H9 (cell line): Measurements from ENCODE around the gene PLEKHM3. TPM values are rescaled to one million over a fixed set of nuclear protein-coding genes. Genes with fewer than 3 reads are reported as not detected.

Experiments
- DNase-seq: peaks from one replicate; pipeline ENCODE4 v3.0.0-alpha.2; 2017
- H2AFZ ChIP-seq: one replicate; pipeline ENCODE4 v1.6.1; 2013; ENCODE audit warnings: mild to moderate bottlenecking, low read length, control low read depth, moderate library complexity
- H2AK5ac ChIP-seq: 2 replicates; pipeline ENCODE4 v1.6.1; 2013; ENCODE audit warnings: low read length, control low read depth, mixed read lengths; ENCODE audit not compliant: insufficient read length
- H2BK120ac ChIP-seq: one replicate; pipeline ENCODE4 v1.6.1; 2013; ENCODE audit warnings: low read depth, mild to moderate bottlenecking, low read length, control low read depth, inconsistent platforms; ENCODE audit not compliant: poor library complexity, severe bottlenecking
- H2BK12ac ChIP-seq: 2 replicates; pipeline ENCODE4 v1.6.1; 2013; ENCODE audit warnings: low read length, control low read depth, mixed read lengths, low read depth; ENCODE audit not compliant: insufficient read length
- H2BK15ac ChIP-seq: 2 replicates; pipeline ENCODE4 v1.6.1; 2013; ENCODE audit warnings: low read depth, low read length, control low read depth
- H2BK20ac ChIP-seq: one replicate; pipeline ENCODE4 v1.6.1; 2013; ENCODE audit warnings: low read depth, mild to moderate bottlenecking, low read length, control low read depth, inconsistent platforms; ENCODE audit not compliant: poor library complexity, severe bottlenecking
- H2BK5ac ChIP-seq: 2 replicates; pipeline ENCODE4 v1.6.1; 2013; ENCODE audit warnings: low read length, control low read depth, mixed read lengths; ENCODE audit not compliant: insufficient read length
- H3K14ac ChIP-seq: 2 replicates; pipeline ENCODE4 v1.6.1; 2013; ENCODE audit warnings: low read length, control low read depth; ENCODE audit not compliant: insufficient read depth
- H3K18ac ChIP-seq: 2 replicates; pipeline ENCODE4 v1.6.1; 2013; ENCODE audit warnings: low read depth, mild to moderate bottlenecking, mixed read lengths, low read length, control low read depth; ENCODE audit not compliant: insufficient read length
- H3K23ac ChIP-seq: 2 replicates; pipeline ENCODE4 v1.6.1; 2013; ENCODE audit warnings: low read length, control low read depth, mixed read lengths, low read depth; ENCODE audit not compliant: insufficient read length
- H3K23me2 ChIP-seq: 2 replicates; pipeline ENCODE4 v1.6.1; 2013; ENCODE audit warnings: low read depth, mild to moderate bottlenecking, mixed read lengths, low read length, control low read depth; ENCODE audit not compliant: insufficient read length, poor library complexity, severe bottlenecking
- H3K27ac ChIP-seq: 2 replicates; pipeline ENCODE4 v1.5.1; 2013; ENCODE audit warnings: low read length, control low read depth, mixed read lengths, low read depth; ENCODE audit not compliant: insufficient read length
- H3K27me3 ChIP-seq: 2 replicates; pipeline ENCODE4 v1.6.1; 2013; ENCODE audit warnings: low read length, control low read depth, inconsistent platforms; ENCODE audit not compliant: insufficient read depth
- H3K4ac ChIP-seq: 2 replicates; pipeline ENCODE4 v1.6.1; 2013; ENCODE audit warnings: low read depth, mild to moderate bottlenecking, control low read depth, inconsistent platforms, low read length, moderate library complexity
- H3K4me1 ChIP-seq: 2 replicates; pipeline ENCODE4 v1.6.1; 2013; ENCODE audit warnings: low read length, control low read depth, inconsistent platforms; ENCODE audit not compliant: insufficient read depth
- H3K4me2 ChIP-seq: 2 replicates; pipeline ENCODE4 v1.6.1; 2013; ENCODE audit warnings: low read length, control low read depth, mixed read lengths; ENCODE audit not compliant: insufficient read length, insufficient read depth
- H3K56ac ChIP-seq: 2 replicates; pipeline ENCODE4 v1.6.1; 2013; ENCODE audit warnings: low read depth, mild to moderate bottlenecking, mixed read lengths, low read length, control low read depth; ENCODE audit not compliant: insufficient read length
- H3K79me1 ChIP-seq: 2 replicates; pipeline ENCODE4 v1.6.1; 2013; ENCODE audit warnings: low read depth, mild to moderate bottlenecking, moderate library complexity, low read length, control low read depth, inconsistent platforms; ENCODE audit not compliant: insufficient read depth, poor library complexity, severe bottlenecking
- H3K79me2 ChIP-seq: 2 replicates; pipeline ENCODE4 v1.6.1; 2013; ENCODE audit warnings: low read length, control low read depth, inconsistent platforms; ENCODE audit not compliant: insufficient read depth
- H3K9ac ChIP-seq: 2 replicates; pipeline ENCODE4 v1.6.1; 2013; ENCODE audit warnings: low read length, control low read depth, mixed read lengths; ENCODE audit not compliant: insufficient read length; ENCODE audit errors: extremely low read depth
- H3K9me3 ChIP-seq: one replicate; pipeline ENCODE4 v1.6.1; 2013; ENCODE audit warnings: low read depth, low read length, inconsistent platforms; ENCODE audit not compliant: control insufficient read depth
- H3T11ph ChIP-seq: one replicate; pipeline ENCODE4 v1.6.1; 2013; ENCODE audit warnings: mild to moderate bottlenecking, low read length, control low read depth, inconsistent platforms
- H4K20me1 ChIP-seq: one replicate; pipeline ENCODE4 v1.6.1; 2013; ENCODE audit not compliant: control insufficient read depth, insufficient read length, insufficient read depth
- H4K5ac ChIP-seq: 2 replicates; pipeline ENCODE4 v1.6.1; 2013; ENCODE audit warnings: low read depth, mild to moderate bottlenecking, mixed read lengths, low read length, control low read depth; ENCODE audit not compliant: insufficient read length
- H4K8ac ChIP-seq: replicated peaks from 2 replicates; pipeline ENCODE4 v1.6.1; 2013; ENCODE audit warnings: low read length, control low read depth, mixed read lengths, low read depth; ENCODE audit not compliant: insufficient read length
- H4K91ac ChIP-seq: 2 replicates; pipeline ENCODE4 v1.6.1; 2013; ENCODE audit warnings: low read depth, mild to moderate bottlenecking, moderate library complexity, mixed read lengths, low read length, control low read depth; ENCODE audit not compliant: insufficient read length
- H3K27ac Mint-ChIP-seq, 3 experiments: 2 replicates in 2 of 3; 3 replicates in 1 of 3; pipeline ENCODE4 v1.8.0; 2020 to 2021; ENCODE audit warnings: mixed read lengths in 3 of 3, mild to moderate bottlenecking in 1 of 3, moderate library complexity in 1 of 3
- H3K27me3 Mint-ChIP-seq: 2 replicates; pipeline ENCODE4 v1.8.0; 2021; ENCODE audit warnings: low read depth, mild to moderate bottlenecking, moderate library complexity, mixed read lengths
- H3K36me3 Mint-ChIP-seq, 3 experiments: 2 replicates in 2 of 3; 3 replicates in 1 of 3; pipeline ENCODE4 v1.8.0; 2020 to 2021; ENCODE audit warnings: low read depth in 3 of 3, mixed read lengths in 3 of 3; ENCODE audit not compliant: insufficient read depth in 1 of 3
- H3K4me1 Mint-ChIP-seq, 2 experiments: 2 replicates each; pipeline ENCODE4 v1.8.0; 2020; ENCODE audit warnings: mixed read lengths in 2 of 2
- H3K4me3 Mint-ChIP-seq, 2 experiments: 2 replicates in 1 of 2; 3 replicates in 1 of 2; pipeline ENCODE4 v1.8.0; 2020 to 2021; ENCODE audit warnings: mild to moderate bottlenecking in 2 of 2, mixed read lengths in 2 of 2, moderate library complexity in 1 of 2
- H3K9me3 Mint-ChIP-seq, 2 experiments: 2 replicates in 1 of 2; 3 replicates in 1 of 2; pipeline ENCODE4 v1.8.0; 2020; ENCODE audit warnings: mild to moderate bottlenecking in 2 of 2, mixed read lengths in 2 of 2, moderate library complexity in 1 of 2
- WGBS: extraction: QIAGEN DNeasy Blood & Tissue Kit; methylation state at CpG from one replicate; pipeline ENCODE4 v1.1.7; 2013; ENCODE audit warnings: missing lambda C conversion rate, low lambda C conversion rate, mixed read lengths; ENCODE audit not compliant: insufficient read length; ENCODE audit errors: extremely low coverage; 5-methylcytosine and 5-hydroxymethylcytosine counted together
- total RNA-seq: library from RNA; stranded (reverse); gene quantifications from 2 replicates; pipeline ENCODE4 v1.2.1, GENCODE V29; 2021
- TF ChIP-seq, protein P1 (sequence below): fragments of 200-600 bp; sonication (generic); conservative IDR thresholded peaks from 3 replicates; pipeline ENCODE4 v1.8.0; 2021; ENCODE audit warnings: antibody characterized with exemption, mild to moderate bottlenecking

Gene PLEKHM3
- total RNA-seq, 1 experiment from 2014 or later, result 7.5 TPM

DNA sequence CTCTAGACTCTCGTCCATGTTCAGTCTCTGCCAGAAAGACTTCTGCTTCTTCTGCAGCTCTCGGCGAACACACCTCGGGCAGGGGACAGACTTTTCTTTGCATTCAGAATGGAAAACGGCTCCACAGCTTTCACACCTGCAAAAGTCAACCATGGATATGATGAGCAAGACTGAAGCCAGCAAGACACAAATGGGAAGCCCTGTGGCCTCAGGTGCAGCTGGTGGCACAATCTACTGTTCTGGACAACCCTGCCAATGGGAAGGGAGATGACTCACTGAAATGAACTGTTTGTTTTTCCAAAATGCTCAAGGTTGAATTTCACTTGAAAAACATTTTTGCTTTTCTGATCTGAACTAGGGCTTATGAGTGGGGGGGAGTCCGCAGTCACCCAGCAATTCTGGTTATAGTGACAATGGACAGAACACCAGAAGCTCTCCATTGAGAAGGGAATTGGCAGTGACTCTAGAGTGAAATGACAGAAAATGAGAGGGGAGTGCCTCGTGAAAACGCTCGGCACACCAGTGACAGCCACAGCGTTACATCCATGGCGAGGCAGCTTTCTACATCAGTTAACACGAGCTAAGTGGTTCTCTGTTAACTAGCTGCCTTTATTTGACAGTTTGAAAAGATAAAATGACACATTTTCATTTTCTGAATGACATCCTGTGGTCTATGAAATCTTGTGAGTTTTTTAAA lies 196.8 kb downstream of the PLEKHM3 start:
- Histone ChIP-seq H3K18ac (no peak overlapping the region), H3K79me1 (no peaks in the 10 kb centered on the region), H2BK12ac (no peak overlapping the region), H2BK120ac (no peak overlapping the region), H4K5ac (no peak overlapping the region), H4K8ac (no peak overlapping the region), H3K79me2 (no peaks in the 10 kb centered on the region), H3K14ac (no peak overlapping the region), H4K20me1 (no peaks in the 10 kb centered on the region), H2AFZ (no peak overlapping the region), H4K91ac (no peak overlapping the region), H3K56ac (no peak overlapping the region), H3K27ac (no peak overlapping the region), H3T11ph (no peak overlapping the region), H3K4me1 (peaks cover under 1% of the 10 kb centered on the region; the same call in 1 of the 2 replicates), H3K27me3 (no peaks in the 10 kb centered on the region), H2AK5ac (no peak overlapping the region), H2BK20ac (no peak overlapping the region), H3K4ac (no peak overlapping the region), H2BK5ac (no peak overlapping the region), H3K9ac (no peak overlapping the region), H3K9me3 (no peaks in the 10 kb centered on the region), H3K23me2 (no peaks in the 10 kb centered on the region), H3K23ac (no peak overlapping the region), H2BK15ac (no peak overlapping the region), H3K4me2 (no peak overlapping the region)
- Mint-ChIP-seq H3K9me3 (no peaks in the 10 kb centered on the region), H3K27ac (peak overlapping the region in 1 of 3 experiments; percentile 72; a peak in 3 of 7 replicates), H3K36me3 (no peaks in the 10 kb centered on the region), H3K4me3 (no peak overlapping the region), H3K27me3 (no peaks in the 10 kb centered on the region; the same call in 1 of the 2 replicates), H3K4me1 (peaks cover 13 to 14% of the 10 kb centered on the region in 2 experiments)
- no CpG with 5 or more reads among the region's 12 CpGs for WGBS
- TF ChIP-seq, protein P1, sequence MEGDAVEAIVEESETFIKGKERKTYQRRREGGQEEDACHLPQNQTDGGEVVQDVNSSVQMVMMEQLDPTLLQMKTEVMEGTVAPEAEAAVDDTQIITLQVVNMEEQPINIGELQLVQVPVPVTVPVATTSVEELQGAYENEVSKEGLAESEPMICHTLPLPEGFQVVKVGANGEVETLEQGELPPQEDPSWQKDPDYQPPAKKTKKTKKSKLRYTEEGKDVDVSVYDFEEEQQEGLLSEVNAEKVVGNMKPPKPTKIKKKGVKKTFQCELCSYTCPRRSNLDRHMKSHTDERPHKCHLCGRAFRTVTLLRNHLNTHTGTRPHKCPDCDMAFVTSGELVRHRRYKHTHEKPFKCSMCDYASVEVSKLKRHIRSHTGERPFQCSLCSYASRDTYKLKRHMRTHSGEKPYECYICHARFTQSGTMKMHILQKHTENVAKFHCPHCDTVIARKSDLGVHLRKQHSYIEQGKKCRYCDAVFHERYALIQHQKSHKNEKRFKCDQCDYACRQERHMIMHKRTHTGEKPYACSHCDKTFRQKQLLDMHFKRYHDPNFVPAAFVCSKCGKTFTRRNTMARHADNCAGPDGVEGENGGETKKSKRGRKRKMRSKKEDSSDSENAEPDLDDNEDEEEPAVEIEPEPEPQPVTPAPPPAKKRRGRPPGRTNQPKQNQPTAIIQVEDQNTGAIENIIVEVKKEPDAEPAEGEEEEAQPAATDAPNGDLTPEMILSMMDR, result no peak
- DNase-seq, result no peak
